Ishikawa (cell line): ENCODE results near the gene UFM1.

Experiments
- CEBPB ChIP-seq: IDR thresholded peaks from 2 replicates; pipeline ENCODE4 v1.6.1; 2012
- CREB1 ChIP-seq: IDR thresholded peaks from 2 replicates; pipeline ENCODE4 v1.6.1; 2012; ENCODE audit warnings: low read depth
- EGR1 ChIP-seq: IDR thresholded peaks from 2 replicates; pipeline ENCODE4 v1.6.1; 2012
- EP300 ChIP-seq: IDR thresholded peaks from 2 replicates; pipeline ENCODE4 v1.6.1; 2012; ENCODE audit warnings: borderline replicate concordance
- FOXM1 ChIP-seq: IDR thresholded peaks from 2 replicates; pipeline ENCODE4 v1.6.1; 2012; ENCODE audit warnings: low read depth, borderline replicate concordance
- NFIC ChIP-seq: IDR thresholded peaks from 2 replicates; pipeline ENCODE4 v1.6.1; 2012
- RAD21 ChIP-seq: IDR thresholded peaks from 2 replicates; pipeline ENCODE4 v1.6.1; 2012; ENCODE audit warnings: low read depth
- REST ChIP-seq: IDR thresholded peaks from 2 replicates; pipeline ENCODE4 v1.6.1; 2012; ENCODE audit warnings: low read depth, mild to moderate bottlenecking
- TAF1 ChIP-seq: IDR thresholded peaks from 2 replicates; pipeline ENCODE4 v1.6.1; 2012; ENCODE audit warnings: low read depth, mild to moderate bottlenecking
- TCF12 ChIP-seq: IDR thresholded peaks from 2 replicates; pipeline ENCODE4 v1.6.1; 2012; ENCODE audit warnings: low read depth
- TEAD4 ChIP-seq: IDR thresholded peaks from 2 replicates; pipeline ENCODE4 v1.6.1; 2012
- YY1 ChIP-seq: IDR thresholded peaks from 2 replicates; pipeline ENCODE4 v1.6.1; 2012; ENCODE audit warnings: low read depth
- ZBTB7A ChIP-seq: IDR thresholded peaks from 2 replicates; pipeline ENCODE4 v1.6.1; 2012; ENCODE audit warnings: low read depth
- TF ChIP-seq, protein P1 (sequence below): IDR thresholded peaks from 2 replicates; pipeline ENCODE4 v1.6.1; 2012
- TF ChIP-seq, protein P2 (sequence below): IDR thresholded peaks from 2 replicates; pipeline ENCODE4 v1.6.1; 2012

UFM1 gene

DNA sequence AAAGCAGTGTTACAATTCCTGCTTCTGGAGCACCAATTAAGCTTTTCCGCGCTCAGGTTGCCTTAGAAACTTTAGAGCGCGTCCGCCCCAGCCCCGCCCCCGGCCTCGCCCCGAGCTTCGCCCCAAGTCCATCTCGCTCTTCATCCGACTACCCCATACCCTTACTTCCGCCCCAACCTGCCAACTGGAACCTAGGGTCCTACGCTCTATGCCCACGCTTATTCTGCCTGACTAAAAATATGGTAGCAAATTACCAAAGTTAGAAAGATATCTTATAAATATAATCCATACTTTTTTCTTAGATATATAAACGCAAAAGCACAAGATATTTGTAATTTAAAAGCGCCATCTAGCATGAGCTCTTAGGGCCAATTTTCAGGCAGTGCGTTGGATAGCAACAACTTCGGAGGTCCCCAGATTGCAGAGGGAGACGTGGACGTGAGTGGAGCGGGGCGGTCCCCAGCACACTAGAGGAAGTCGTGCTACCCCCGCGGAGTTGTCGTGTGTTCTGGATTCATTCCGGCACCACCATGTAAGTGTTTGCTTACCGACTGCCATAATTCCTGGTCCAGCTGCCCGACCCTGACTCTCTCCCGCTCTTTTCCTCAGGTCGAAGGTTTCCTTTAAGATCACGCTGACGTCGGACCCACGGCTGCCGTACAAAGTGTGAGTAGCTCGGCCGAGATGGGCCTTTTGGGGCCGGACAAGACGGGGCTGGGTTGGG is at the start of gene UFM1:
UFM1 (plus strand) TSS at position 462 of the 724 bp plus-strand sequence; CDS start at position 531, 69 bp downstream.
- TF ChIP-seq REST (no peak), TAF1 (peak; percentile 72), TCF12 (peak; percentile 40), RAD21 (no peak), TEAD4 (0 out of 2 replicates have a peak, but pooled peaks have one; percentile 4), CREB1 (peak; percentile 58), YY1 (no peak), NFIC (0 out of 2 replicates have a peak, but pooled peaks have one; percentile 11), FOXM1 (no peak), EGR1 (no peak), CEBPB (no peak), ZBTB7A (no peak), EP300 (no peak)
- TF ChIP-seq, protein P1, sequence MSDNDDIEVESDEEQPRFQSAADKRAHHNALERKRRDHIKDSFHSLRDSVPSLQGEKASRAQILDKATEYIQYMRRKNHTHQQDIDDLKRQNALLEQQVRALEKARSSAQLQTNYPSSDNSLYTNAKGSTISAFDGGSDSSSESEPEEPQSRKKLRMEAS: peak; percentile 83; the same call in 1 of the 2 replicates
- TF ChIP-seq, protein P2, sequence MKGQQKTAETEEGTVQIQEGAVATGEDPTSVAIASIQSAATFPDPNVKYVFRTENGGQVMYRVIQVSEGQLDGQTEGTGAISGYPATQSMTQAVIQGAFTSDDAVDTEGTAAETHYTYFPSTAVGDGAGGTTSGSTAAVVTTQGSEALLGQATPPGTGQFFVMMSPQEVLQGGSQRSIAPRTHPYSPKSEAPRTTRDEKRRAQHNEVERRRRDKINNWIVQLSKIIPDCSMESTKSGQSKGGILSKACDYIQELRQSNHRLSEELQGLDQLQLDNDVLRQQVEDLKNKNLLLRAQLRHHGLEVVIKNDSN: no peak

- TF ChIP-seq YY1 (no peak), EP300 (no peak), EGR1 (no peak), TAF1 (no peak)
Observed at GRCh38 chr13:38301236-38301635, 48.4 kb upstream of the UFM1 start.

DNA sequence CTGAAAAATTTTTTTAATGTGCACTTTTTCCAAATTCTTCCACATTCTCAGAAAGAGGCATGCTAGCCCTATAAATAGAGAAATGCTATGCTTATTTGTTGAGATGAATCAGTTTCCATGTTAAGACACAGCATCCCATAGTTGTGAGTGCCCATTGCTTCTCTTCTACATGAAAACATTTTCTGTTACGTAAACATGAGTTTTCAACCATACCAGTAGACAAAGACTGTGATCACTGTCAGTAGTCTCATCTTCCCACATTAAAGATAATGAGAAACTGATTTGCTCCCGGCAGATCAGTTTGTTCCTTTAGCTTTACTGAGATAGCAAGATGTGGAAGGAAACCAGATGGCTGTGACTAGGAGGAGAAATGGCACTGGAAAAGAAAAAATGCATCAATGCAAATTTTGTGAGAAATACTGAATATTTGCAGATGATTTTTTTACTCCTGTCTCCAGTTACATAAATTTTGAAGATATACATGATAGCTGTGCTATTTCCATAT is 45.8 kb upstream of the UFM1 start:
- TF ChIP-seq REST: no peak
- TF ChIP-seq TEAD4: no peak
- TF ChIP-seq EGR1: no peak
- TF ChIP-seq, protein P1: no peak
- TF ChIP-seq ZBTB7A: no peak
- no peak for TF ChIP-seq EP300
- no peak for TF ChIP-seq CREB1
- no peak for TF ChIP-seq FOXM1
- no peak for TF ChIP-seq TAF1
- no peak for TF ChIP-seq YY1
- no peak for TF ChIP-seq NFIC
- no peak for TF ChIP-seq TCF12
- TF ChIP-seq RAD21: no peak
- TF ChIP-seq CEBPB: no peak
- TF ChIP-seq, protein P2: no peak

DNA sequence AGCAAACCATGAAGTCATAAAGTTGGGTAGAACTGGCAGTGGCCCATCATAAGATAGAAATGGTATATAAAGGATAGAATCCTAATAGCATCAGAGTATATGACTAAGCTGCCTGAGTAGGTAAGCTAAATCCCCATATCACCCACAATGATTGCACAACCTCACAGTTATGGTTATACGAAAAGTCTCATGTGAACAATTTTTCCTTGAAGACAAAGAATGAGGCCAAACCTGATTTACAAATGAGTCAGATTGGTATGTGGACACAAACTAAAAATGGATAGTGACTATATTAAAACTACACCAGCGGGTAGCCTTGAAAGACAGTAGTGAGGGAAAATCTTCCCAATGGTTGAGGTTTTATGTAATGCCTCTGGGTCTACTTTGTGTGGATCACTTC is 40.9 kb upstream of the UFM1 start:
- no peak for TF ChIP-seq TAF1
- TF ChIP-seq RAD21: no peak
- no peak for TF ChIP-seq TCF12
- no peak for TF ChIP-seq YY1
- TF ChIP-seq ZBTB7A: no peak
- peak; percentile 89 for TF ChIP-seq CEBPB

DNA sequence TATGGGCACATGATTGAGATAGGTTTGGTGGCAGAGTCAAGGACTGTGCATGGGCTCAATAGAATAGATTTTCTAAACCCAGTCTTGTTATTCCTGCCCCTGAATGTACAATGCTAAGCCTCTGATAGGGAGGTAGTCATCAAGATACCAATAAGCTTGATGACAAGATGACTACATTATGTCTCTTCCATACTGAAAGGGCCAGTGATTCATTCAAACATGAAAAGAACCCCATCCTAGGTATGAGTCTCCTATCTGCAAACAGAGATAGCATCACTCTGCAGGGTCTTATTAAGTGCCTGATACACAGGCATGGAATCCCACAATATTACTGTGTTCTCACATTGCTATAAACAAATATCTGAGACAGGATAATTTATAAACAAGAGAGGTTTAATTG is 40.3 kb upstream of the UFM1 start:
- TF ChIP-seq CEBPB (no peak), RAD21 (no peak), YY1 (no peak)

DNA sequence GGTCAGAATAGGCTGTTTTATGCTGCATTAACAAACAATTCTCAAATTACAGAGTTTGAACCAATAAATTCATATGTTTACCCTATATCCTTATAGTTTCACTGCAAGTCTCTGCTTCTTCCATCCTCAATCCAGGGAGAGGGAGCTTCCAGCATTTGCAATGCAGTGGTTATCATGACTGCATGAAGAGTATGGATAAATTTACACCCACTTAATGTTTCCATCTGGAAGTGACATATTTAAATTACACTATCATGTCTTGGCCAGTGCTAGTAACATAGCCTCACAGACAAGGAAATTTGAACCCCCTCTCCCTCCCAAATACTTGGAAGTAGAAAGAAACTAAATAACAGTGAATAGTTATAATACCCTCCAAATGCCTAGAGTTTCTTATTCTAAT is 33.5 kb upstream of the UFM1 start:
- TF ChIP-seq REST (no peak), TEAD4 (no peak), CEBPB (no peak), NFIC (no peak)
